Mesendoderm (in vitro differentiated cells): Measurements from ENCODE around the gene DBH.

Experiments used
- DNase-seq: peaks from one replicate; pipeline ENCODE4 v3.0.0; 2013
- H2AK5ac ChIP-seq: 2 replicates; pipeline ENCODE4 v1.6.1; 2013; ENCODE audit warnings: low read length, inconsistent platforms
- H2BK120ac ChIP-seq: 2 replicates; pipeline ENCODE4 v1.6.1; 2013; ENCODE audit warnings: low read depth, mild to moderate bottlenecking, low read length, moderate library complexity, mixed read lengths
- H2BK15ac ChIP-seq: replicated peaks from 2 replicates; pipeline ENCODE4 v1.6.1; 2013; ENCODE audit warnings: low read depth, mild to moderate bottlenecking, moderate library complexity
- H2BK5ac ChIP-seq: 2 replicates; pipeline ENCODE4 v1.6.1; 2013; ENCODE audit warnings: low read length, inconsistent platforms
- H3K18ac ChIP-seq: 2 replicates; pipeline ENCODE4 v1.6.1; 2013; ENCODE audit warnings: mild to moderate bottlenecking, low read length, mixed read lengths
- H3K23ac ChIP-seq: one replicate; pipeline ENCODE4 v1.6.1; 2013; ENCODE audit warnings: low read length
- H3K27ac ChIP-seq: 2 replicates; pipeline ENCODE4 v1.5.1; 2013; ENCODE audit warnings: low read depth, mild to moderate bottlenecking, inconsistent platforms, low read length, moderate library complexity
- H3K27me3 ChIP-seq: 2 replicates; pipeline ENCODE4 v1.6.1; 2013; ENCODE audit warnings: low read length, control low read depth, mild to moderate bottlenecking, inconsistent platforms; ENCODE audit not compliant: insufficient read depth, poor library complexity
- H3K36me3 ChIP-seq: 2 replicates; pipeline ENCODE4 v1.6.1; 2013; ENCODE audit warnings: low read length, inconsistent platforms; ENCODE audit not compliant: control insufficient read depth, insufficient read depth
- H3K4ac ChIP-seq: one replicate; pipeline ENCODE4 v1.6.1; 2013; ENCODE audit warnings: low read depth, mild to moderate bottlenecking, low read length, moderate library complexity
- H3K4me1 ChIP-seq: 2 replicates; pipeline ENCODE4 v1.6.1; 2013; ENCODE audit warnings: low read depth, low read length, inconsistent platforms; ENCODE audit not compliant: control insufficient read depth
- H3K4me2 ChIP-seq: 2 replicates; pipeline ENCODE4 v1.6.1; 2013; ENCODE audit warnings: low read length
- H3K4me3 ChIP-seq: 2 replicates; pipeline ENCODE4 v1.5.1; 2013; ENCODE audit warnings: mild to moderate bottlenecking, low read length
- H3K56ac ChIP-seq: one replicate; pipeline ENCODE4 v1.6.1; 2013; ENCODE audit warnings: low read length
- H3K79me1 ChIP-seq: 2 replicates; pipeline ENCODE4 v1.6.1; 2013; ENCODE audit warnings: low read length, inconsistent platforms
- H3K79me2 ChIP-seq: 2 replicates; pipeline ENCODE4 v1.6.1; 2013; ENCODE audit warnings: mild to moderate bottlenecking, low read length; ENCODE audit not compliant: control insufficient read depth, insufficient read depth
- H3K9ac ChIP-seq: 2 replicates; pipeline ENCODE4 v1.6.1; 2013; ENCODE audit warnings: low read length, inconsistent platforms
- H4K5ac ChIP-seq: one replicate; pipeline ENCODE4 v1.6.1; 2013; ENCODE audit warnings: low read length
- H4K8ac ChIP-seq: one replicate; pipeline ENCODE4 v1.6.1; 2013; ENCODE audit warnings: low read depth, mild to moderate bottlenecking, control low read depth, low read length, moderate library complexity
- WGBS: extraction: QIAGEN DNeasy Blood & Tissue Kit; methylation state at CpG from one replicate; pipeline ENCODE4 v1.1.7; 2013; ENCODE audit warnings: low lambda C conversion rate, missing lambda C conversion rate; ENCODE audit not compliant: insufficient coverage; ENCODE audit errors: extremely low coverage; 5-methylcytosine and 5-hydroxymethylcytosine counted together

The DBH gene

DNA sequence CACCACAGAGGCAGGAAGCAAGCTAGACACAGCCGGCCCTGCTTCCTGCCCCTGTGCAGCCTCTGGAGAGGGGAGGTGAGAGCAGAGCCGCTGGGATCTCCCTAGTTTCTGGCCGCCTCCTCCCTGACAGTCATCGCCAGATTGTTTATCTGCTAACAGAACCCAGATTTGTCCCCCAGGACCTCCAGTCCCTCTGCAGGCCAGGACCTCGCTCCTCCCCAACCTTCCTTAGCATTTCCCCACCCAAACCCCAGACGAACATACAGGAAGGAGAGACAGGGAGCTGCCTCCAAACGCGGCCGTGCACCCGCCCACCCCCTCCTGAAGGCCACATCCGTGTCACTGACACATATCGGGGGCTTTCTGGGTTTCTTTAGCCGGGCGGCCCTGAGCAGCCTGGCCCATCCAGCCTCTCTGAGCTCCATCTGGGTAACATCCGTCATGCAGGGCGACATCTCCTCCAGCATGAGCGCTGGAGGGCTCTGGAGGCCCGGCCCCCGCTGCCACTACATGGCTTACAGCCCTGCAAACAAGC lies 47.5 kb downstream of the DBH start:
- Histone ChIP-seq H4K5ac (no peak overlapping the region), H3K56ac (peak overlapping the region; percentile 49), H2BK120ac (no peak overlapping the region), H3K36me3 (no peaks in the 10 kb centered on the region), H3K27me3 (no peaks in the 10 kb centered on the region), H3K4me1 (no peaks in the 10 kb centered on the region), H2AK5ac (no peak overlapping the region), H3K27ac (no peak overlapping the region), H3K4me2 (no peak overlapping the region), H3K9ac (no peak overlapping the region), H3K4me3 (no peak overlapping the region), H2BK5ac (no peak overlapping the region), H2BK15ac (no peak overlapping the region), H3K23ac (no peak overlapping the region), H3K79me2 (no peaks in the 10 kb centered on the region), H3K4ac (no peak overlapping the region), H3K18ac (no peak overlapping the region), H4K8ac (no peak overlapping the region), H3K79me1 (no peaks in the 10 kb centered on the region)
- peak; percentile 79 for DNase-seq
- no CpG with 5 or more reads among the region's 19 CpGs for WGBS

GRCh38 chr9:133684121-133684935 lies 48.2 kb downstream of the DBH start:
- no peak overlapping the region for H3K4me3 ChIP-seq
- no peaks in the 10 kb centered on the region for H3K79me1 ChIP-seq
- no peaks in the 10 kb centered on the region for H3K36me3 ChIP-seq
- H3K4me1 ChIP-seq, result no peaks in the 10 kb centered on the region
- H3K27ac ChIP-seq, result no peak overlapping the region
- H3K23ac ChIP-seq, result no peak overlapping the region
- no peak overlapping the region for H2AK5ac ChIP-seq
- H3K18ac ChIP-seq, result no peak overlapping the region
- peak overlapping the region; percentile 25 for H3K56ac ChIP-seq
- no peak overlapping the region for H4K5ac ChIP-seq
- H3K4ac ChIP-seq, result no peak overlapping the region
- no peak for DNase-seq
- no peak overlapping the region for H2BK120ac ChIP-seq
- H3K4me2 ChIP-seq, result no peak overlapping the region
- H2BK15ac ChIP-seq, result no peak overlapping the region
- no CpG with 5 or more reads among the region's 26 CpGs for WGBS
- no peaks in the 10 kb centered on the region for H3K27me3 ChIP-seq
- no peaks in the 10 kb centered on the region for H3K79me2 ChIP-seq
- no peak overlapping the region for H4K8ac ChIP-seq
- no peak overlapping the region for H3K9ac ChIP-seq
- no peak overlapping the region for H2BK5ac ChIP-seq

DNA sequence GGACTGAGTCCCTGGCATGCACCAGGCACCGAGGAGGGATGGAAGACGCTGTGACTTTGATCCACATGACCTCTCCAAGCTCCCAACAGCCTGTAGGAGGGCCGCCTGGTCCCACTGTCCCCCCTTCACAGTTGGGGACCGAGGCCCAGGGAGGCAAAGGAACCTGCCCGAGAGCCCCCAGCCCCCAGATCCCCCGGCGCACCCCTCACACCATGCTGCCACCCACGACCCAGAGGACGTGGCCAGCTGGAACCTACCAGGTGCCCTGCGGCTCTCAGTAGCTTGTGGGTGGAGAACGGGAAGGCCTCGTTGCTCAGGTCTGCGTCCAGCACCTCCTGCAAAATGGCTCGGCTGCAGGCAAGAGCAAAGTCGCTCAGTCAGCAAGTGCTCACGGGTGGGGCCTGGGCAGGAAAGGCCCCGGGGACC lies 48.8 kb downstream of the DBH start:
- DNase-seq, result no peak
- Histone ChIP-seq H3K18ac (no peak overlapping the region), H3K4me3 (no peak overlapping the region), H2BK120ac (no peak overlapping the region), H3K9ac (no peak overlapping the region), H2BK5ac (no peak overlapping the region), H3K79me2 (no peaks in the 10 kb centered on the region), H3K23ac (no peak overlapping the region), H4K5ac (no peak overlapping the region), H3K4ac (no peak overlapping the region), H3K36me3 (no peaks in the 10 kb centered on the region), H3K79me1 (no peaks in the 10 kb centered on the region), H3K27me3 (no peaks in the 10 kb centered on the region), H2BK15ac (no peak overlapping the region), H3K4me1 (no peaks in the 10 kb centered on the region), H3K27ac (no peak overlapping the region), H3K4me2 (no peak overlapping the region), H4K8ac (no peak overlapping the region), H3K56ac (no peak overlapping the region), H2AK5ac (no peak overlapping the region)
- no CpG with 5 or more reads among the region's 17 CpGs for WGBS

DNA sequence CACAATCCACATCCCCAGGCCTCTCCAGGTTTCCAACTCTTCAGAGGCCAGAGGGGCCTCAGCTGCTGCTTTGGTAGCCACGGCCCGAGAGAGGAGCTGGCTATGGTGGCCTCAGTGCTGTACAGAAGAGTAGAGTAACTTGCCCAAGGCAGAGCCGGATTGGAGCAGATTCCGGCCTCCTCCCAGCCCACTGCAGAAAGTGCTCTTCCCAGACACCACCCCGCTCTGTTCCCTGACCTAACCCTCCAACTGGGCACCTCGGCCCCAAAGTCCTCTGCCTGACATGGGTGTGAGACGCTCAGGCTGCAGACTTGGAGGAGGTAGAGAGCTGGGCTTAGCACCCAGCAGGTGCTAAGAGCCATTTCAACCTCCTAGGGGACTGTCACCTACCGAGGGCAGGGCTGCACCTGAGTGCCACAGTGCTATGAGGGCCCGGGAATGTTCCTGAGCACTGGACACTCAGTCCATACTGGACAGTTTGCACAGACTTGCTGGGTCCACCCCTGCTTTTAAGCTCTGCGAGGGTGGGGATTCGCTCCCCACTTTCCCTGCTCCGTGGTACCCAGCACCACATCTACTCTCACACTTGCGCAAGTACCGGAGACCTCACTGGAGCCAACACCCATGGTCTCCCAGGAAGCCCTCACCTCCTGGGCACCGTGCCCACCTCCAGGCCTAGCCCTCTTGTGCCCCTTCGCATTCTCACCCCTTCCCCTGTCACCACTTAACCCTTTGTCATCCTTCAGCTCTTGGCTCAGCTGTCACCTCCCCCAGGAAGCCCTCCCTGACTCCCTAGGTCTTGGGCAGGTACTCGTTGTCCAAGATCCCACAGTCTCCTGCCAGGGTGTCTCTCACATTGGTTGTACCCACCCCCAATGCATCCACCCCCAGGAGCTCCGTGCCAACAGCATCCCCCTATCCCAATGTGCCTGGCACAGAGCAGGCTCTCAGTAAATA lies 49.8 kb downstream of the DBH start:
- Histone ChIP-seq H3K27ac (no peak overlapping the region), H3K4me1 (no peaks in the 10 kb centered on the region), H3K79me1 (no peaks in the 10 kb centered on the region), H4K8ac (no peak overlapping the region), H3K79me2 (no peaks in the 10 kb centered on the region), H2BK5ac (no peak overlapping the region), H3K36me3 (no peaks in the 10 kb centered on the region), H4K5ac (no peak overlapping the region), H2BK120ac (no peak overlapping the region), H3K4ac (no peak overlapping the region), H3K27me3 (no peaks in the 10 kb centered on the region), H2AK5ac (no peak overlapping the region), H3K18ac (no peak overlapping the region), H3K9ac (no peak overlapping the region), H3K4me3 (no peak overlapping the region), H2BK15ac (no peak overlapping the region), H3K4me2 (no peak overlapping the region), H3K23ac (no peak overlapping the region), H3K56ac (no peak overlapping the region)
- WGBS, result no CpG with 5 or more reads among the region's 18 CpGs
- no peak for DNase-seq

DNA sequence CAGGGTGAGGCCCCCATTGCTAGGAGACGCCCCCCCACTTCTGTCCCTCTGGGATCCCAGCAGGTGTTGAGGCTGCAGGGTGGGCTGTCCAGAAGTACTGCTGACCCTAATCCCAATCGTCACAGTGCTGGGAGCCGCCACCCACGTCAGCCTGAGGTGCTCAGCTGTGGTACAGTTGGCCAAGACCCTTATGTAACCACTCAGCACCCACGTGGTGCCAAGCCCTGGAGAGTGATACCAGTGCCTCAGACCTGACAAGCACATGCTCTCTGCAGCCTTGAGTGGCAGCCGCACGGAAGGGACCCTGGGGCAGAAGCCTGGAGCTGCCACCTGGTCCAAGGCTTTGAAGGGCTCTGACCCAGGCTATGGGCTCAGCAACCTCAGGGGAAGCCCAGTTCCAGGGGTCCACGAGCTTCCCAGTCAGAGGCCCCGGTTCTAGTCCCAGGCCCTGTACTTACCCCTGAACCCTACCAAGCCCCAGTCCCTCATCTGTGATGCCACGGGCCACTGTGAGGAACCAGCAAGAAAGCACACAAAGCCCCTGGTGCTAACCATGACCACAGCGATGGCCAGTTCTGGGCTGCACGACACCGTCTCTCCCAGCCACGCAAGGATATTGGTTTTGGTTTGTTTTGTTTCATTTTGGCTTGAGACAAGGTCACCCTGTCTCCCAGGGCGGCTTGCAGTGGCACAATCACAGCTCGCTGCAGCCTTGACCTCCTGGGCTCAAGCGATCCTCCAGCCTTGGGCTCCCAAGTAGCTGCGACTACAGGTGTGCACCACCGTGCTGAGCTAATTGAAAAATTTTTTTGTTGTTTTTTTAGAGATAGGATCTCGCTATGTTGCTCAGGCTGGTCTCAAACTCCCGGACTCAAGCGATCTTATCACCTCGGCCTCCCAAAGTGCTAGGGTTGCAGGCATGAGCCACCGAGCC lies 50.7 kb downstream of the DBH start:
- no peak for DNase-seq

More for the DNA sequence above, 50.7 kb downstream of the DBH start:
- Histone ChIP-seq H2BK15ac (no peak overlapping the region), H3K27ac (no peak overlapping the region), H3K4ac (no peak overlapping the region), H3K23ac (no peak overlapping the region), H2BK120ac (no peak overlapping the region), H3K4me3 (no peak overlapping the region), H3K9ac (no peak overlapping the region), H3K18ac (no peak overlapping the region), H4K8ac (no peak overlapping the region), H2BK5ac (no peak overlapping the region), H2AK5ac (no peak overlapping the region), H3K79me1 (no peaks in the 10 kb centered on the region), H3K4me2 (no peak overlapping the region), H3K27me3 (no peaks in the 10 kb centered on the region), H3K79me2 (no peaks in the 10 kb centered on the region), H4K5ac (no peak overlapping the region), H3K36me3 (no peaks in the 10 kb centered on the region), H3K56ac (no peak overlapping the region), H3K4me1 (no peaks in the 10 kb centered on the region)
- no CpG with 5 or more reads among the region's 24 CpGs for WGBS
